MM.1S (cell line): ENCODE results near the gene CACNA1C.
"Not testable (repeated sequence)": the region's sequence is repeated elsewhere in the genome, so short reads cannot be mapped to it uniquely, and the experiment has no call there.

Experiments
- DNase-seq: peaks from one replicate; pipeline ENCODE4 v3.0.0-alpha.2; 2015
- H2AFZ ChIP-seq: fragments of 300-600 bp; sonication (generic); 2 replicates; pipeline ENCODE4 v1.6.0; 2016; ENCODE audit warnings: antibody characterized with exemption, low read length
- H3F3A ChIP-seq: fragments of 300-600 bp; sonication (generic); 2 replicates; pipeline ENCODE4 v1.6.1; 2016; ENCODE audit warnings: mild to moderate bottlenecking, antibody characterized with exemption, low read length, moderate library complexity, mixed read lengths; ENCODE audit not compliant: insufficient read depth
- H3K27ac ChIP-seq: fragments of 300-600 bp; sonication (generic); 2 replicates; pipeline ENCODE4 v1.5.1; 2016; ENCODE audit warnings: mild to moderate bottlenecking, low read length
- H3K27me3 ChIP-seq: fragments of 300-600 bp; sonication (generic); replicated peaks from 2 replicates; pipeline ENCODE4 v1.6.0; 2016; ENCODE audit warnings: low read length; ENCODE audit not compliant: insufficient read depth
- H3K36me3 ChIP-seq: fragments of 300-600 bp; sonication (generic); replicated peaks from 2 replicates; pipeline ENCODE4 v1.6.1; 2016; ENCODE audit warnings: mild to moderate bottlenecking, low read length, mixed read lengths; ENCODE audit not compliant: insufficient read depth
- H3K4me1 ChIP-seq: fragments of 300-600 bp; sonication (generic); 2 replicates; pipeline ENCODE4 v1.6.1; 2016; ENCODE audit warnings: low read length, mixed read lengths
- H3K4me2 ChIP-seq: fragments of 300-600 bp; sonication (generic); 2 replicates; pipeline ENCODE4 v1.6.0; 2016; ENCODE audit warnings: low read depth, low read length
- H3K4me3 ChIP-seq: fragments of 300-600 bp; sonication (generic); 2 replicates; pipeline ENCODE4 v1.5.1; 2016; ENCODE audit warnings: low read length, mixed read lengths
- H3K79me2 ChIP-seq: fragments of 300-600 bp; sonication (generic); 2 replicates; pipeline ENCODE4 v1.6.1; 2016; ENCODE audit warnings: mixed run types, low read length, mixed read lengths
- H3K9ac ChIP-seq: fragments of 300-600 bp; sonication (generic); 2 replicates; pipeline ENCODE4 v1.6.1; 2016; ENCODE audit warnings: low read length, mixed read lengths
- H3K9me2 ChIP-seq: fragments of 300-600 bp; sonication (generic); replicated peaks from 2 replicates; pipeline ENCODE4 v1.6.1; 2016; ENCODE audit warnings: mild to moderate bottlenecking, low read length, mixed read lengths; ENCODE audit not compliant: insufficient read depth
- H3K9me3 ChIP-seq: fragments of 300-600 bp; sonication (generic); replicated peaks from 2 replicates; pipeline ENCODE4 v1.6.1; 2016; ENCODE audit warnings: mild to moderate bottlenecking, low read length, mixed read lengths; ENCODE audit not compliant: insufficient read depth
- H4K20me1 ChIP-seq: fragments of 300-600 bp; sonication (generic); 2 replicates; pipeline ENCODE4 v1.6.1; 2016; ENCODE audit warnings: mild to moderate bottlenecking, low read length, moderate library complexity, mixed read lengths; ENCODE audit not compliant: insufficient read depth
- CTCF ChIP-seq: fragments of 300-600 bp; sonication (generic); IDR thresholded peaks from 2 replicates; pipeline ENCODE4 v1.5.1; 2016; ENCODE audit warnings: antibody characterized with exemption, low read length, mixed read lengths
- EZH2 ChIP-seq: fragments of 300-600 bp; sonication (generic); optimal IDR thresholded peaks from 2 replicates; pipeline ENCODE3; 2017; ENCODE audit warnings: low read depth, mild to moderate bottlenecking, antibody characterized with exemption, low read length, mixed read lengths
- EZH2phosphoT487 ChIP-seq: fragments of 300-600 bp; sonication (generic); IDR thresholded peaks from 2 replicates; pipeline ENCODE4 v1.6.1; 2018; ENCODE audit warnings: antibody characterized with exemption, low read length

The CACNA1C gene

GRCh38 chr12:2101359-2101758 lies 48.6 kb downstream of the CACNA1C start:
- Histone ChIP-seq H3K79me2 (no peaks in the 10 kb centered on the region), H3K9me3 (no peaks in the 10 kb centered on the region), H3K4me2 (no peak overlapping the region), H3K4me1 (no peaks in the 10 kb centered on the region), H3K4me3 (no peak overlapping the region), H4K20me1 (no peaks in the 10 kb centered on the region), H3F3A (no peaks in the 10 kb centered on the region), H3K27ac (no peak overlapping the region), H3K9me2 (no peaks in the 10 kb centered on the region), H3K36me3 (no peaks in the 10 kb centered on the region), H3K9ac (no peak overlapping the region), H2AFZ (no peak overlapping the region), H3K27me3 (no peaks in the 10 kb centered on the region)
- TF ChIP-seq EZH2phosphoT487 = no peak
- no peak for TF ChIP-seq EZH2
- no peak for TF ChIP-seq CTCF
- DNase-seq = no peak

- no peak for TF ChIP-seq EZH2phosphoT487
- no peak for TF ChIP-seq EZH2
- no peak for TF ChIP-seq CTCF
- Histone ChIP-seq H3K9me2 (no peaks in the 10 kb centered on the region), H3K36me3 (no peaks in the 10 kb centered on the region), H3K4me3 (no peak overlapping the region), H4K20me1 (no peaks in the 10 kb centered on the region), H2AFZ (no peak overlapping the region), H3K79me2 (no peaks in the 10 kb centered on the region), H3K4me2 (no peak overlapping the region), H3K27me3 (no peaks in the 10 kb centered on the region), H3K4me1 (no peaks in the 10 kb centered on the region), H3F3A (no peaks in the 10 kb centered on the region), H3K9me3 (no peaks in the 10 kb centered on the region), H3K27ac (no peak overlapping the region), H3K9ac (no peak overlapping the region)
- DNase-seq = no peak
Measured at GRCh38 chr12:2101771-2102170, 49.0 kb downstream of the CACNA1C start.

GRCh38 chr12:2102736-2103135 lies 49.9 kb downstream of the CACNA1C start:
- H3F3A ChIP-seq, H3K27ac ChIP-seq, H2AFZ ChIP-seq, H3K4me1 ChIP-seq, H3K9ac ChIP-seq, H3K36me3 ChIP-seq, H3K4me2 ChIP-seq, H3K9me2 ChIP-seq, H3K79me2 ChIP-seq, DNase-seq, H3K4me3 ChIP-seq, H4K20me1 ChIP-seq, H3K9me3 ChIP-seq, H3K27me3 ChIP-seq: not testable (repeated sequence)

GRCh38 chr12:2105387-2105786 lies 52.6 kb downstream of the CACNA1C start:
- not testable (repeated sequence) for DNase-seq, H3K4me3 ChIP-seq, H3K36me3 ChIP-seq

More at GRCh38 chr12:2105387-2105786, 52.6 kb downstream of the CACNA1C start:
- not testable (repeated sequence) for H2AFZ ChIP-seq, H3K4me1 ChIP-seq, H3K27me3 ChIP-seq, H4K20me1 ChIP-seq, H3F3A ChIP-seq, H3K27ac ChIP-seq, H3K79me2 ChIP-seq, H3K9me2 ChIP-seq, H3K9me3 ChIP-seq, H3K9ac ChIP-seq, H3K4me2 ChIP-seq
